ENCODE data around the gene KRT86.
"Not testable (repeated sequence)": the region's sequence is repeated elsewhere in the genome, so short reads cannot be mapped to it uniquely, and the experiment has no call there.

The KRT86 gene

DNA sequence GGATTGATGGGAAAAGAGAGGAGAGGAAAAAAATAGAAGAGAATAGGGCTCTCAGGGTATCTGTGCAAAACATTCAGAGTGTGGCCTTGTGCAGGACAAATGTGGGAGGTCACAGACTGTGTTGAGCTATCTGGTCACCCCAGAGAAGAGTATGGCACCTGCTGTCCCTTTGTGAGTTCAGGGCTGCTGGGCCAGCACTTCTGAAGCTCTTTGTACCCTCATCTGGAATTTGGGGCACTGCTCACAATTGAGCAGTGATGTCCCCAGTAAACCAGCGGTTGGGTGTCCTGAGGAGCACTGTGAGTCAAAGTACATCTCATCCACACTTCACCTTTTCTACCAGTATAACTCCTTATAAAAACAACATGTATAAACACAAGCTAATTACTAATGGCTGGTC lies 19.5 kb downstream of the KRT86 start:
- DNase-seq (ENCODE audit: low spot score): no peak

DNA sequence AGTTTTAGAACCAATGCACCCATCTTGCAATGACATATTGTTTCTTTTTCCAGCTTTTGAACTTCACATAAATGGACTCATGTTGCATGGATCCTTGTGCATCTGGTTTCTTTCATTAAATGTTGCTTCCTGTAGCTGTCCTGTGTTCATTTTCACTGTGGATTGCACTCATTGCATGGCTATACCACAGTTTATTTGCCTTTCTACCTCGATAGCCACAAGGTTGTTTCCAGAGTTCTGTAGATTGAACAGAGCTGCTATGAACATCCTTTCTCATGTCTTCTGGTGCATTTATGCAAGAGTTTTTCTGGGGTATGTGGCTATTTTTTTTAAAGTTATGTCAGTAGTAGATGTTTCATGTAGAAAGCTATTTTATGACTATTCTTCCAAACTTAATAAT lies 20.4 kb downstream of the KRT86 start:
- DNase-seq (ENCODE audit: low spot score): no peak

DNA sequence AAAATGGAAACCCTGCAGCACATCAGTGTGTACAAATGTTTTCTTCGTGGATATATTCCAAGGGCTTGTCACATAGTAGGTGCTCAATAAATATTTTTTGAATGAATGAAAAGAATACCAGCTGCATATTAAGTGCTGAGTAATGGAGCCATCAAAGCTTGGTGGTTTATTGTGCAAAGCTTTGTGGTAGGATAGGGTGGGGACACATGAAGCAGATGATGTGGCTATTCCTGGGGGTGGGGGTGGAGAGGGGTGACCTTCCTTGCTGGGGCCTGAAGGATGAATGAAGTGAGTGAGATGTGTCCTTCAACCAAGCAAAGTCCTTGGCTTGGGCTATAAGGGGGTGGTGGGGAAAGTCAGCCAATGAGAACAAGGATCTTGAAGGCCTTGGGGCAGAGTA lies 21.2 kb downstream of the KRT86 start:
- DNase-seq (ENCODE audit: low spot score): peak; percentile 31

DNA sequence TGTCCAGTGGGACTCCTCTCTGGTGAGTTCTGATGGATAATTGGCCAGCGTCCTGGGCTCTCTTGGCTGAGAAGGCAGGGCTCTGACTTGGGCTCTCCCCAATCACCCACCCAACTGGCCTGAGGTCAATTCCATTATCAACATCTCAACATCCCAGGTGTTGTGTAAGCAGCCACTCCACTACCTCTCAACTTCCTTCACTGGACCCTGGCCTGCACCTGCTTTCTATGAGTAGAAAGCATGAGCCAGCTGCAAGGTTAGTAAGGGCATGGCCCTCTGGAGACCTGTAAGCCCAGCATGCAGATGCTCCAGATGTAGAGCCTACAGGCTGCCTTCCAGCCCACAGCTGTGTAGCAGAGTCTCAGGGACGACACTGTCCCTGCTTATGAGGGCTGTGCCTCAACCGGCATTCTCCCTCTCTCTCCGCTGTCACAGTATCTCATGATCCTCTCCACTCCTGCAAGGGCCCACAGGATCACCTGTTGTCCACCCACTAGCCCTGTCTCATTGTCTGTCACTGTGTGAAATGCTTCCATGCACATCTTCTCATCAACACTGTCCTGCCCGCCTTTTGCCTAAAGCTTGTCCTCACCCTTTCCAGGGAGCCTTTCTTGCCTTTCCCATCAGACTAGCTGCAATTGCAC lies 22.2 kb downstream of the KRT86 start:
- DNase-seq (ENCODE audit: low spot score): peak; percentile 19

DNA sequence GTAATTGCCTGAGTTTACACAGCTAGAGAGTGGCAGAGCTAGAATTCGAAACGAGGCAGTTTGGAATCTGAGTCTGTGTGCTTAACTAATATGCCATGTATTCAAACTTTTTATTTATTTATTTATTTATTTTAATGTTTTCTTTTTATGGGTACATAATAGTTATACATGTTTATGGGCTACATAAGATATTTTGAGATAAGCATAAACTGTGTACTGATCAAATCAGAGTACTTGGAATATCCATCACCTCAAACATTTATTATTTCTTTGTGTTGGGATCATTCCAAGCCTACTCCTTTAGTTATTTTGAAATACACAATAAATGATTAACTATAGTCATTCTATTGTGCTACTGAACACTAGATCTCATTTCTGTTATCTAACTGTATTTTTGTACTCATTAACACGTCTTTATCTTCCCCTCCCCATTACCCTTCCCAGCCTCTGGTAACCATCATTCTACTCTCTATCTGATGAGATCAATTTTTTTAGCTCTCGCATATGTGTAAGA lies 24.3 kb downstream of the KRT86 start:
- DNase-seq (ENCODE audit: low spot score): no peak

DNA sequence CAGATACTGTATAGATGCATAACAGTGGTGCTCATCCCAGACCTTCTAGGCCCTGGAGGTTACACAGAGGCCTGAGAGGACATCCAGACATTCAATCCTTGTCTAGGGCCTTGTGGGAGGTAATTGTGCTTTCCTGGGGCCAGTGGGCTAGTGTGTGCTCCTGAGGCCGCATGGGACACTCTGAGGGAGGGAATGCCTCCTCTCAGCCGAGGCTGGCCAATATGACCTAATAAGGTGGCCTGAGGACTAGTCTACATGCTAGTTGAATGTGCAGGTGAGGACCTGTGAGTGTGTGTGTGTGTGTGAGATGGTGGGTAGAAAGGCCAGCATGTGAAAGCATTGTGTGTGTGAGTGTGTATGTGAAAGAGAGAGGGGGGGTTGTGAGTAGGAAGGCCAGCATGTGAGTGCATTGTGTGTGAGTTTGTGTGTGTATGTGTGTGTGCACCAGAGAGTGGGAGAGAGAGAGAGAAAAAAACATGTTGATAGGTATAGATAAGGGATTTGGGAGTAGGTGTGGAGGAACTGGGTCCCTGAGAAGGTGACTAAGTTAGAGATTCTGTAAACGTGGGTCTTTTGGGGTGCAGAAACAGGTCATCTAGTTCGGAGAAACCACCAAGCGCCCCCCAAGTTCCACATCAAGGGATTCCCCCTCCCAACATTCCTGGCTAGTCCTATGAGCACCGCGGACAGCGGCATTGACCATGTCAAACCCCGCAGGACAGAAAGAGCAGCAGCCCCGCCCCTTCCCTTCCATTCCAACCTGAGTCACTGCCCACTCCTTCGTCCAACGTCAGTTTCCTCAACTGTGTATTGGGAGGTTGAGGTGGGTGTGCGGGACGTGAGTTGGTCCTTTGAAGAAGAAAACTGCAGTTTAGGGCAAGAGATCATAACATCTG lies 26.6 kb downstream of the KRT86 start:
- no peak for DNase-seq (ENCODE audit: low spot score)

DNA sequence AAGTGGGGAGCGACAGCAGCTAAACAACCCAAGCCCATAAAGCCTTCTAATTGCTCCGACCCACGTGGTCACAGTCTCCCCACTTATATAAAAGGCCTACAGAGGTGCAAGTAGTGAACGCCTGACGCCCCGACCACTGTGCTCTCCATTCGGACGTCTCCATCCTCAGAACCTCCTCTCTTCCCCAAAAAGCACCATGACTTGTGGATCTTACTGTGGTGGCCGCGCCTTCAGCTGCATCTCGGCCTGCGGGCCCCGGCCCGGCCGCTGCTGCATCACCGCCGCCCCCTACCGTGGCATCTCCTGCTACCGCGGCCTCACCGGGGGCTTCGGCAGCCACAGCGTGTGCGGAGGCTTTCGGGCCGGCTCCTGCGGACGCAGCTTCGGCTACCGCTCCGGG lies 27.3 kb downstream of the KRT86 start:
- DNase-seq (ENCODE audit: low spot score): not testable (repeated sequence)

DNA sequence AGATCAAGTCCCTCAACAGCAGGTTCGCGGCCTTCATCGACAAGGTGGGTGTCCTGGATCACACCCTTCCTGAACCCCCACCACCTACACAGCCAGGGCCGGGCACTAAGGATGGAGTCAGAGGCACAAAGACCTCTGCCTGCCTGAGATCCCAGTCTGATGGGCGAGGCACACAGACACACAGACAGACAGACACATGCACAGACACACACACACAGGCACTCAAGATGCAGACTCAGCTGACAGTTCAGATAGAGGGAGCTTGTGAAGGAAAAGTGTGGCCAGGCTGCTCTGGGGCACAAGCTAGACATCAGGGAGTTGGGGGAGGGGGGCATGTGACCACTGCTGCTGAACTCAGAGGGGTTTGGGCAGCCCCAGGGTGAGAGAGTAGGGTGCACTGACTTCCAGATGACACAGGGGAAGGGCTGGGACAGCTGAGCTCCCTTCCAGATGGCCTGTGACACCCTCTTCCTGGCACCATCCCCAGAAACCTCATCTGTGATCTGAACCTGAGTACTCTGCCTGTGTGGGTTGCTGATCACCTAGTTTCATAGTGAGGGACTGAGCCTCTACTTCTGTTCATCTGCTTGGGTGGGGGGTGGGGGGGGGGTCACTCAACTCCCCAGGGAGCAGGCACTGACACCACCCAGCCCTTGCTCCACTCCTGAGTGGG lies 27.9 kb downstream of the KRT86 start:
- DNase-seq (ENCODE audit: low spot score): not testable (repeated sequence)

DNA sequence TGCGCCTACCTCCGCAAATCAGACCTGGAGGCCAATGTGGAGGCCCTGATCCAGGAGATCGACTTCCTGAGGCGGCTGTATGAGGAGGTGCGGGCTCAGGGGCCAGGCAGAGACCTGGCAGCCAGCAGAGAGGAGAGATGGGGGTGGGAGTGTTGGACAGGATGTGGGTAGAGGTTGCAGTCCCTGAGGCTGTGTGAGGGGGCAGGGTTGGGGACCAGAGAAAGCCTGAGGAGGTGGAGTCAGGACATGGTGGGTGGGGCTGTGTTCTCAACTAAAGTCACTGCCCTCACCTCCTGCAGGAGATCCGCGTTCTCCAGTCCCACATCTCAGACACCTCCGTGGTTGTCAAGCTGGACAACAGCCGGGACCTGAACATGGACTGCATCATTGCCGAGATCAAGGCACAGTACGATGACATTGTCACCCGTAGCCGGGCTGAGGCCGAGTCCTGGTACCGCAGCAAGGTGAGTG lies 30.5 kb downstream of the KRT86 start:
- not testable (repeated sequence) for DNase-seq (ENCODE audit: low spot score)

DNA sequence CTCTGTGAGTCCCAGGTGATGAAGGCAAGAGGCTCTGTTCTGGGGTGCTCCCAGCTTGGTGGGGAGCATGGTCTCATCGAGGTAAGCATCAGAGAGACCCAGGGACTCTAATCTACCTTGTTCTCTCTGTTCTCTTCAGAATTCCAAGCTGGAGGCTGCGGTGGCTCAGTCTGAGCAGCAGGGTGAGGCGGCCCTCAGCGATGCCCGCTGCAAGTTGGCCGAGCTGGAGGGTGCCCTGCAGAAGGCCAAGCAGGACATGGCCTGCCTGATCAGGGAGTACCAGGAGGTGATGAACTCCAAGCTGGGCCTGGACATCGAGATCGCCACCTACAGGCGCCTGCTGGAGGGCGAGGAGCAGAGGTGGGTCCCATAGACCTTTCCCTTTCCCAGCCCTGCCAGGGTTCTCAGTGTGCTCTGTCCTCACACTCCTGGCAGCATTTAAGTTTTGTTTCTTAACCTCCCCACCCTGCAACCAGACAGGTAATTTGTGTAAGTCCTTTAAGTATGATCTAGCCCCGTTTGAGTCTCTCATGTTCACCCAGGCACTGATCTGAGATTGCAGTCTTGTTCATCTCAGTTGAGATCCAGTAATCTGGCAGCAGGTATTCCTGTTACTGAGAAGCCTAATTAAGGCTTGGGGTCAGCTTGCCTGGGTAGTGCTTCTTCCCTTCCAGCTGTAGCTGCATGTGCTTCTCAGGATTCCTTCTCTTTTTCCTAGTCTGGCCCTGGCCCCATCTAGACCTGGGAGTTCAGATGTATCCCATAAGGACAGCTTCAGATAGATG lies 31.7 kb downstream of the KRT86 start:
- DNase-seq (ENCODE audit: low spot score): no peak

DNA sequence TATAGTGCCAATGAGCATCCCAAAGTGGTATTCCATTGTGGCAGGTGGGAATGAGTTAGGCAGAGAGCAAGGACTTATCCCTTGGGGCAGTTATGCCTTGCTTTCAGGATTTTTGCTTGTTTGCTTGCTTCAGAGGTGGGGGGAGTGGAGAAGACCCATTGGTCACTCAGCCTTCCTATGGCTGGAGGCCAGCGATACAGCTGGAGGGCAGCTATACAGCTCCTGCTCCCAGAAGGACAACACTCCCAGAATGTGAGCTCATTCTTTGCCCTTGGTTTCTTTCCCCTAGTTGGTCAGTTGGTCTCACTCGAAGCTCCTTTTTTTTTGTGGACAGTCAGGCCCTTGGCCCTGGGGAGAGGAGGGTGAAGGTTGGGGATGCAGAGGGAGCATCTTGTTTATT lies 32.3 kb downstream of the KRT86 start:
- DNase-seq (ENCODE audit: low spot score): no peak

DNA sequence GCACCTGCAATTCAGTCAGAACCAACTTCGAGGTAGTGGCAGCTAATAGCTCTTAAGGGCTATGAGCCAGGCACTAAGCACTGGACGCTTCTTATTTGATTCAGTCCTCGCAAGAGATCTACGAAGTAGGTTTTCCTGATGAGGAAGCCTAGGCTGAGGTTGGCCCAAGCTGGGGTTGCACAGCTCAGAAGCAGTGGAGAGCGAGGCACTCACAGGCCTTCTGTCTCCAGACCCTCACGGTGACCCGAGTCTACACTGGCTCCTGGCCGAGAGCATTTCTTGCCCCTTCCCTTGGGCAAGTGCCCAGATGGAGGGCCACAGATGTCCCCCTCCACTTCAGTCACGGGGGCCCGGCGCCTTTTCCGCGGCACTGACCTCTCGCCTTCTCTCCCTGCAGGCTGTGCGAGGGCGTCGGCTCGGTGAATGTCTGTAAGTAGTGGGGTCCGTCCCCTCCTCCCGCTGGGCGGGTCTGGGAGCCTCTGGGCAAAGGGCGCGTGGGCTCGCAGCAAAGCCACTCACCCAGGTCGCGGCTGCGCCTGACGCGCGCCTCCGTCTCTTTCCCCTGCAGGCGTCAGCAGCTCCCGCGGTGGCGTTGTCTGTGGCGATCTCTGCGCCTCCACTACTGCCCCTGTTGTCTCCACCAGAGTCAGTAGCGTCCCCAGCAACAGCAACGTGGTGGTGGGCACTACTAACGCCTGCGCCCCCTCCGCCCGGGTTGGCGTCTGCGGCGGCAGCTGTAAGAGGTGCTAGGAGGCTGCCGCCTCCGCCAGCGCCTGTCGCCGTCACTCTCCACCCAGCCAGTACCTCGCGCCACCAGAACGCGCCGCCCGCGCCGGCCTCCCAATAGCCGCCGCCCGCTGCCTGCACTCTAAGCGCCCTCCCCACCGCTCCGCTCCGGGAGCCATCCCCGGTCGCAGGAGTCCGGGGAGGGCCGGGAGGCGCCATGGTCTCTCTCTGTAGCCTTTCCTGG lies 33.7 kb downstream of the KRT86 start:
- DNase-seq (ENCODE audit: low spot score): peak; percentile 79

DNA sequence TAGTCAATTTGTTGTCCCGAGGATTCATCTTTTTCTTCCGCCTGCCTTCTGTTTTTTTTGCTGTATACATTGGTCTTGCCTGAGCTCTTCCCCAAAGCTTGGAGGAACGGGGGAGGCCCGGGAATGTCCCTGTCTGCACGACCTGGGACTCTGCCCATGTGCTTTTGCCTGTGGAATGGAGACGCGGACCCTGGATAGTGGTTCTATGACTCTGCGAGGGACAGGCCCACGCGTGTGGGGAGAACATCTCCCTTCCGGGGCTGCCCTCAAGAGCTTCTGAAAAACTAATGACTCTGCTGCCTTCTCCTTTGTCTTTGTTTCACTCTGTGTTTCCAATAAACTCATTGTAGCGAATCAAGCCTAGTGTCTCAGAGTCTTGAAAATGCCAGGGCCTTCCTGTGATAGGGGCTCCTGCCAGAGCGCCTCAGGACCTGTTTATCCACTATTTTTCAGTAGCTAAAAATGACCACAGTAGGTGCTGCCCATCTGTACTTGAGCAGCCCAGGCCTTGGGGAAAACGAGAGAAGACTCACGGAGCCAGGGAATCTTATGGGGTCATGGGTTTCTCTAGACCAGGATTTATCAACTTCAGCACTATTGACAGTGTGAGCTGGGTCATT lies 34.5 kb downstream of the KRT86 start:
- no peak for DNase-seq (ENCODE audit: low spot score)

DNA sequence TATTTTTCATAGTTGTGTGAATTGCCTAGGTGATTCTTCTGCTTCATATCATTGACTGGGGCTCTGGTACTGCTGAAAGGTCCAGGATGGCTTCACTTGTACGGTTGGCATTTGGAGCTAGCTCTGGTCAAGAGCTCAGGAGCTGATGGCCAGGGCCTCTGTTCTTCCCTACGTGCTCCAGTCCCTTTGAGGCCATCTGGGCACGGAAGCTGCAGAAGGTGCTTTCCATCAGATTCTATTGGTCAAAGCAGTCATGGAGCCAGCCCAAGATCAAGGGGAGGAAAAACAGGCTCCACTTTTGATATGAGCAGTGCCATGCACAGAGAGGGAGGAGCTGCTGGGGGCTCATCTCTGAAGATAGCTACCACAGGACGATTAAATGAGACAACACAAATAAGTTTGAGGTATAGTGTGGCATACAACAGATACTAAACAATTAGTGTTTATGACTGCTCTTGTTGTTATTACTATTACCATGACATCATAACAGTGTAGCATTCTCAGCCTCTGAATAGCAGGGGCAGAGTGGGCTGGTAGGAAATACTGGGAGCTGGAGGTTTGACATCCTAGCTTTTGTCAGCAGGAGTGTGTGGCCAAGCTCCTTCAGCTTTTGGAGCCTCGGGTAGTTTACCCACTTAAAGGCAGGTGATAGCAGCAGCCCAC lies 36.3 kb downstream of the KRT86 start:
- no peak for DNase-seq (ENCODE audit: low spot score)

DNA sequence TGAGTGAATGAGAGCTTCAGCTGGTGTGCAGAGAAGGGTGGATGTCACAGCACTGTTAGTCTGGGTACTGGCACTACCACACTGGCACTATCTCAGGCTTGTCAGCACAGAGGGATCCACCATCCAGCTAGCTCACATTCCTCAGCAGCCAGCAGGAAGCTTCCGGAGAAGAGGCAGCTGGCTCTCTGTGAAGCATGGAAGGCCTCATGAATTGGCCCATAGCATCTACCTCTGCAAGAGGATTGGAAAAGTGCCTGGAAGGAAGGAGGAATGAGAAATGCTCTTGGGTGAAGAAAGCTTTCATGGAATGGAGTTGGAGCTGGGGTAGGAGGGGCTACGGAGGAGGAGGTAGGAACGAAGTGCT lies 36.8 kb downstream of the KRT86 start:
- DNase-seq (ENCODE audit: low spot score): no peak

DNA sequence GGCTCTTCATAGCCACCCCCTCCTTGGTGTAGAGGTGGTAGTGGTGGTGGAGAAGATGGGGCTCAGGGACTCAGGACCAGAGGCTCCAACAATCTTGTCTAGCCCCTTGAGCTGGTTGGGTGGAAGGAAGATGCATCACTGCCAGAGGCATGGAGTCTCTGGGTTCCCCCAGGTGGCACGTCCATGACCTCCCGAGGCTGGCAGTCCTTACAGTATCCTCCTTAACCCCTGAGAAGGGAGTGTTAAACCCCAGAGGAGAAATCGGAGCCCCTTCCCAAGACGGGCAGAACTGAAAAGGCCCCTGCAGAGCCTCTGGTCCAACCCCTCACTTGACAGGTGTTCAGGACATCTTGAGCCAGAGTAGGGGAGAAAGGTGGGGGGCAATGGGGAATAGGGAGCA lies 37.6 kb downstream of the KRT86 start:
- no peak for DNase-seq (ENCODE audit: low spot score)

DNA sequence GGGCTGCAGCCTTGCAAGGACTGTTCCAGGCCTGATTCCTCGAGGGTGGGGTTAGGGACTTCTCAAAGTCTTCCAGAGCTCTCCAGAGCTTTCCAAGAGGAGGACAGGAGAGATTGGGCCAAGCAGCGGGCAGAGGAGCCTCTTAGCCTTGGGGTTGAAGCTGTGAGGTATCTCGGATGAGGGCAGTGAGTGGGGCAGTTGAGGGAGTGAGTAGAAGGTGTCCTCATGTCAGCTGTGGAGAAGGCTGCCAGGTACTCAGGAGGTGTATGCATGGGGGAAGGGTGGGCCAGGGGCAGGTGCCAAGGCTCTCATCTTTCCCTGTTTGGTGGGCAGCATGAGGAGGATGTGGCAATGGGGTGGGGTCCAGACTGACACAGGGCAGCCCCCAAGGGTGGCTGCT lies 39.0 kb downstream of the KRT86 start:
- DNase-seq (ENCODE audit: low spot score): no peak

DNA sequence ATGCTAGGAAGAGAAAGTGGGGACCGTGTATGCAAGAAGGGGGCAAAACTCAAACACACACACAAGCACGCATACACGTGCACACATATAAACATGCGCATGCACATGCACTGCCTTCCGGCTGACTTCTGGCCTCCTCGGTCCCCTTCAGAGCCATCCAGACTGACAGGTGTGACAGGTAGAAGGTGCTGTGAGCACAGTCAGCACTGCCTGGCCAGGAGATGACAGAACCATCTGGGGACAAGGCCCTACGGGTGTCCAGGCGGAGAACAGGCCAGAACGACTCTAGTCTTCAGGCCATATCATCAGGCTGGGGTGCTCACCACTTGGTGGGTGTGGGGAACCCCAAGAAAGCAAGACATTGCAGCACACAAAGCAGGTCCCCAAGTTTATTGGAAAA lies 39.5 kb downstream of the KRT86 start:
- DNase-seq (ENCODE audit: low spot score): no peak

DNA sequence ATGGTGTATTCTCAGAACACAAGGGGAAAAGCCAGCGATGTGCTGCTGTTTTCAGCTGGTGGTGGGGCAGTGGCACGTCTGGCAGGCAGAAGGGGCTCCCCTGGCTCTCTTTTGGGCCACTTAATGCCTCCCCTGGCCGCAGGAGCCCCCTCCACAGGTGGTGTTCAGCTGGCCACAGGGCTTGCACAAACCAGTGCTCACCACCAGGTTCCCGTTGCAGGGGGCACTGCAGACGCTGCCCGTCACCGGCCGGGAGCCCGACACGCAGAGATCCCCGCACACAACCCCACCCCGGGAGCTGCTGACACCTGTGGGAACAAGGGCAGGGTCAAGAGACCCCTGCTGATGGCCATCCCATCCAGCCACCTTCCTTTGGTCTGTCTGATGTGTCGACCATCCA lies 40.1 kb downstream of the KRT86 start:
- DNase-seq (ENCODE audit: low spot score): no peak

DNA sequence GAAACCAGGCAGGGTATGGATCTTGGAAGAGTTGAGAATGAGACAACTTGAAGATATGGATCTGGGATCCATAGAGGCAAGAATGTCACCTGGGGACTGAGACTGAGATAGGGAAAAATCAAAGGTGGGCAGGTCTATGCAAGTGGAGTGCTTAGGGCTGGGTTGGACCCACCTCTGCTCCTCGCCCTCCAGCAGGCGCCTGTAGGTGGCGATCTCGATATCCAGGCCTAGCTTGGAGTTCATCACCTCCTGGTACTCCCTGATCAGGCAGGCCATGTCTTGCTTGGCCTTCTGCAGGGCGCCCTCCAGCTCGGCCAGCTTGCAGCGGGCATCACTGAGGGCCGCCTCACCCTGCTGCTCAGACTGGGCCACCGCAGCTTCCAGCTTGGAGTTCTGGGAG lies 41.3 kb downstream of the KRT86 start:
- not testable (repeated sequence) for DNase-seq (ENCODE audit: low spot score)

Data from LoVo (cell line).